Astrocyte of the spinal cord (primary cell): Measurements from ENCODE around the gene PHKA1.

ENCODE experiments used
- DNase-seq: peaks from one replicate; pipeline ENCODE4 v3.0.0; 2011; ENCODE audit warnings: low read depth, low spot score
- H3K4me3 ChIP-seq: 2 replicates; pipeline ENCODE4 v1.5.1; 2011; ENCODE audit warnings: low read depth, mild to moderate bottlenecking, low read length, moderate library complexity
- CTCF ChIP-seq: IDR thresholded peaks from 2 replicates; pipeline ENCODE4 v1.5.1; 2012; ENCODE audit warnings: low read depth, mild to moderate bottlenecking, low read length, inconsistent platforms
- in situ Hi-C: cut with HindIII; loops from 2 replicates; pipeline ENCODE4 v1.10.0; 2017; ENCODE audit warnings: low sequenced_read_pairs

The PHKA1 gene

GRCh38 chrX:72635930-72636329 is 78.2 kb downstream of the PHKA1 start:
- TF ChIP-seq CTCF: no peak

GRCh38 chrX:72634331-72634730 is 79.8 kb downstream of the PHKA1 start:
- in situ Hi-C loops: no loop called here
- DNase-seq: no peak
- no peak overlapping the region for H3K4me3 ChIP-seq
- TF ChIP-seq CTCF: no peak

More at GRCh38 chrX:72635930-72636329, 78.2 kb downstream of the PHKA1 start:
- in situ Hi-C loops: no loop called here
- DNase-seq: no peak
- no peak overlapping the region for H3K4me3 ChIP-seq

GRCh38 chrX:72630185-72630584 is 83.9 kb downstream of the PHKA1 start:
- DNase-seq: no peak
- TF ChIP-seq CTCF: no peak
- in situ Hi-C loops: no loop called here
- H3K4me3 ChIP-seq: no peak overlapping the region

GRCh38 chrX:72624194-72624593 is 89.9 kb downstream of the PHKA1 start:
- no peak overlapping the region for H3K4me3 ChIP-seq
- DNase-seq: no peak
- in situ Hi-C loops: no loop called here
- TF ChIP-seq CTCF: no peak

- no peak for TF ChIP-seq CTCF
- in situ Hi-C loops: no loop called here
- H3K4me3 ChIP-seq: no peak overlapping the region
- DNase-seq: peak; percentile 49
Observed at GRCh38 chrX:72621625-72622485, 92.3 kb downstream of the PHKA1 start.

- TF ChIP-seq CTCF: no peak
- in situ Hi-C loops: no loop called here
- no peak overlapping the region for H3K4me3 ChIP-seq
- no peak for DNase-seq
Observed at GRCh38 chrX:72621163-72621562, 92.9 kb downstream of the PHKA1 start.
